ENCODE results near the gene F10.

- TF ChIP-seq EZH2 (IDR thresholded peaks at IDR 0.05; ENCODE audit: borderline replicate concordance, low read depth, low read length, poor library complexity, severe bottlenecking) (no peak), CTCF (conservative IDR thresholded peaks at IDR 0.05; ENCODE audit: low read depth, low read length) (no peak)
These were observed 26.4 kb upstream of the F10 start for GRCh38 chr13:113096052-113096744.

Measured in A673 (cell line).